HFFc6 (cell line): ENCODE results near the gene KCNAB1. TPM values are rescaled to one million over a fixed set of nuclear protein-coding genes. Genes with fewer than 3 reads are reported as not detected.
"Not testable (repeated sequence)": the region's sequence is repeated elsewhere in the genome, so short reads cannot be mapped to it uniquely, and the experiment has no call there.

Experiments
- DNase-seq: peaks from one replicate; pipeline ENCODE4 v3.0.0-alpha.2; 2018
- H3K27ac Mint-ChIP-seq: 2 replicates; pipeline ENCODE4 v1.8.0; 2020; ENCODE audit warnings: mild to moderate bottlenecking, mixed read lengths
- H3K27me3 Mint-ChIP-seq: 2 replicates; pipeline ENCODE4 v1.8.0; 2021; ENCODE audit warnings: mild to moderate bottlenecking, moderate library complexity, mixed read lengths; ENCODE audit not compliant: insufficient read depth
- H3K36me3 Mint-ChIP-seq: 2 replicates; pipeline ENCODE4 v1.8.0; 2021; ENCODE audit warnings: low read depth, mixed read lengths
- H3K4me1 Mint-ChIP-seq: 2 replicates; pipeline ENCODE4 v1.8.0; 2020; ENCODE audit warnings: low read depth, mixed read lengths
- H3K4me3 Mint-ChIP-seq: 2 replicates; pipeline ENCODE4 v1.8.0; 2020; ENCODE audit warnings: mild to moderate bottlenecking, moderate library complexity, mixed read lengths
- H3K9me3 Mint-ChIP-seq: 2 replicates; pipeline ENCODE4 v1.8.0; 2020; ENCODE audit warnings: mild to moderate bottlenecking, mixed read lengths
- long read RNA-seq: library from polyadenylated mRNA; unstranded; transcript quantifications from one replicate; pipeline ENCODE4 v2.0.0, GENCODE V29; 2019
- total RNA-seq, 6 experiments: library from RNA; stranded (reverse); fragmentation: NEBNext Ultra II Directional; extraction: Animal tissue kit (Norgen Biotek cat#: 25700); gene quantifications; 2 replicates in 1 of 6; 3 replicates in 5 of 6; pipeline ENCODE4 v1.2.3, GENCODE V29; 2021
- TF ChIP-seq, protein P1 (sequence below): fragments of 200-600 bp; sonication (generic); IDR thresholded peaks from 2 replicates; pipeline ENCODE4 v1.5.0; 2021; ENCODE audit warnings: antibody characterized with exemption, mild to moderate bottlenecking

The KCNAB1 gene
- not detected for total RNA-seq
- long read RNA-seq, partial matches to known transcripts: 0 of 94 reads
- long read RNA-seq, other reads (novel, unspliced or antisense): 94 of 94 reads

GRCh38 chr3:156120528-156121251 is at the start of gene KCNAB1:
TSS of gene KCNAB1 (plus strand) at chr3:156120578.
- H3K36me3 Mint-ChIP-seq: no peaks in the 10 kb centered on the region
- H3K4me1 Mint-ChIP-seq: peaks cover 10% of the 10 kb centered on the region; the same call in 1 of the 2 replicates
- TF ChIP-seq, protein P1, sequence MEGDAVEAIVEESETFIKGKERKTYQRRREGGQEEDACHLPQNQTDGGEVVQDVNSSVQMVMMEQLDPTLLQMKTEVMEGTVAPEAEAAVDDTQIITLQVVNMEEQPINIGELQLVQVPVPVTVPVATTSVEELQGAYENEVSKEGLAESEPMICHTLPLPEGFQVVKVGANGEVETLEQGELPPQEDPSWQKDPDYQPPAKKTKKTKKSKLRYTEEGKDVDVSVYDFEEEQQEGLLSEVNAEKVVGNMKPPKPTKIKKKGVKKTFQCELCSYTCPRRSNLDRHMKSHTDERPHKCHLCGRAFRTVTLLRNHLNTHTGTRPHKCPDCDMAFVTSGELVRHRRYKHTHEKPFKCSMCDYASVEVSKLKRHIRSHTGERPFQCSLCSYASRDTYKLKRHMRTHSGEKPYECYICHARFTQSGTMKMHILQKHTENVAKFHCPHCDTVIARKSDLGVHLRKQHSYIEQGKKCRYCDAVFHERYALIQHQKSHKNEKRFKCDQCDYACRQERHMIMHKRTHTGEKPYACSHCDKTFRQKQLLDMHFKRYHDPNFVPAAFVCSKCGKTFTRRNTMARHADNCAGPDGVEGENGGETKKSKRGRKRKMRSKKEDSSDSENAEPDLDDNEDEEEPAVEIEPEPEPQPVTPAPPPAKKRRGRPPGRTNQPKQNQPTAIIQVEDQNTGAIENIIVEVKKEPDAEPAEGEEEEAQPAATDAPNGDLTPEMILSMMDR: no peak
- no peak for DNase-seq
- H3K4me3 Mint-ChIP-seq: no peak within 1 kb of the TSS
- no peak within 1 kb of the TSS for H3K27ac Mint-ChIP-seq
- H3K27me3 Mint-ChIP-seq: peaks cover 11% of the 10 kb centered on the region; the same call in 1 of the 2 replicates
- no peaks in the 10 kb centered on the region for H3K9me3 Mint-ChIP-seq

- TF ChIP-seq, protein P1: no peak
- Mint-ChIP-seq H3K27me3 (peaks cover 12% of the 10 kb centered on the region), H3K27ac (no peak overlapping the region), H3K36me3 (no peaks in the 10 kb centered on the region), H3K4me3 (no peak overlapping the region), H3K9me3 (peaks cover 6% of the 10 kb centered on the region), H3K4me1 (no peaks in the 10 kb centered on the region)
- DNase-seq: no peak
Measured at GRCh38 chr3:156071031-156071430, 49.3 kb upstream of the KCNAB1 start.

- not testable (repeated sequence) for H3K4me3 Mint-ChIP-seq, DNase-seq, H3K4me1 Mint-ChIP-seq, H3K9me3 Mint-ChIP-seq, H3K27ac Mint-ChIP-seq, H3K36me3 Mint-ChIP-seq
- H3K27me3 Mint-ChIP-seq: peaks cover 12% of the 10 kb centered on the region
Measured at GRCh38 chr3:156072950-156073657, 47.3 kb upstream of the KCNAB1 start.

DNA sequence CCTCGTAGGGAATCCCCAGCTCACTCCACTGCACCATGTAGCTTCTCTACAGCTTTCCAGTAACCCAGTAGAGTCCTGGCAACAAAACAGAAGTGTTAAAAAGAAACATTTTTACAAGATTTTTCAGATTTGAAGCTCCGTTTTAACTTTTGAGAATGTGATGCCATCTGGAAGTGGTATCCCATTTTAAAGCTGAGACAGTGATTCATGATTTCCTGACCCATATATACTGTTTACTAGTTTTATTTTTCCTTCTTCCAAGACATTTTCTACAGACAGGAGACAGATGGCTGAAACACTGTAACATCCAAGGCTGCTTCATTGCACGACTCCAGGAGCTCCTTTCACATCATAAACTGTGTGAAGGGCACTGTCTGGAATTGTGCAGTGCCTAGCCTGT is 30.3 kb upstream of the KCNAB1 start:
- Mint-ChIP-seq H3K36me3 (no peaks in the 10 kb centered on the region), H3K27me3 (peaks cover 4% of the 10 kb centered on the region; the same call in 1 of the 2 replicates), H3K4me3 (no peak overlapping the region), H3K9me3 (no peaks in the 10 kb centered on the region), H3K4me1 (no peaks in the 10 kb centered on the region), H3K27ac (no peak overlapping the region)
- DNase-seq: no peak
- TF ChIP-seq, protein P1: no peak

- no peak for DNase-seq
- H3K4me3 Mint-ChIP-seq: no peak overlapping the region
- no peaks in the 10 kb centered on the region for H3K4me1 Mint-ChIP-seq
- H3K27ac Mint-ChIP-seq: no peak overlapping the region
- TF ChIP-seq, protein P1: no peak
- peaks cover 2% of the 10 kb centered on the region; the same call in 1 of the 2 replicates for H3K9me3 Mint-ChIP-seq
- no peaks in the 10 kb centered on the region; the same call in none of the 2 replicates for H3K27me3 Mint-ChIP-seq
- no peaks in the 10 kb centered on the region for H3K36me3 Mint-ChIP-seq
Measured at GRCh38 chr3:156093964-156094363, 26.4 kb upstream of the KCNAB1 start.

DNA sequence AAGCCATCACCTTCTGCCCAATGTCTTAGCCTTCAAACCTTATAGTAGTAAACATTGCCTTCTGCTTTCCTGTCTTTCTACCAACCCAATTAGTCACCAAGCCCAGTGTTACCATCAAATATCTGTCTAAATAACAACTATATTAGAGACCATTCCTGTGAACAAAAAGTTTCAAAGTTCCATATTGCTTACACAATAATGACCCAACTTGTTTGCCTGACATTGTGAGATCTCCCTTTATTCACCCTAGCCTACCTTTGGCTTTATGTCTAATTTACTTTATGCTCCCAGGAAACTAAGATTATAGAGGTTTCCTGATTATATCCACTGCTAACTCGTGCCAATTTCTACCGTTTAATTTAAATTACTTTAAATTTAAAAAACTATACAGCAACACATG is 26.0 kb upstream of the KCNAB1 start:
- Mint-ChIP-seq H3K4me1 (no peaks in the 10 kb centered on the region), H3K27me3 (no peaks in the 10 kb centered on the region; the same call in none of the 2 replicates), H3K9me3 (peaks cover 4% of the 10 kb centered on the region; the same call in 1 of the 2 replicates), H3K4me3 (no peak overlapping the region), H3K27ac (no peak overlapping the region), H3K36me3 (no peaks in the 10 kb centered on the region)
- no peak for DNase-seq
- TF ChIP-seq, protein P1: no peak

DNA sequence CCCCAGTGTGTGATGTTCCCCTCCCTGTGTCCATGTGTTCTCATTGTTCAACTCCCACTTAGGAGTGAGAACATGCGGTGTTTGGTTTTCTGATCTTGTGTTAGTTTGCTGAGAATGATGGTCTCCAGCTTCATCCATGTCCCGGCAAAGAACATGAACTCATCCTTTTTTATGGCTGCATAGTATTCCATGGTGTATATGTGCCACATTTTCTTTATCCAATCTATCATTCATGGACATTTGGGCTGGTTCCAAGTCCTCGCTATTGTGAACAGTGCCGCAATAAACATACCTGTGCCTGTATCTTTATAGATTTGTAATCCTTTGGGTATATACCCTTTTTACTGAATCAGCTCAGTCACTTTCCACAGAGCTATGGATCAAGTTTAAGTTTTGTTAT is 24.7 kb upstream of the KCNAB1 start:
- DNase-seq, H3K4me3 Mint-ChIP-seq, H3K4me1 Mint-ChIP-seq, H3K36me3 Mint-ChIP-seq, H3K9me3 Mint-ChIP-seq, H3K27me3 Mint-ChIP-seq, H3K27ac Mint-ChIP-seq: not testable (repeated sequence)
